C4-2B (cell line): Measurements from ENCODE around the gene CC2D1A.

ENCODE experiments used
- ZFX ChIP-seq: fragments of 450-650 bp; IDR thresholded peaks from 2 replicates; pipeline ENCODE4 v1.6.1; 2017
- TF ChIP-seq, protein P1 (sequence below): fragments of 450-650 bp; conservative IDR thresholded peaks from 2 replicates; pipeline ENCODE4 v1.5.1; 2017; ENCODE audit warnings: mild to moderate bottlenecking

DNA sequence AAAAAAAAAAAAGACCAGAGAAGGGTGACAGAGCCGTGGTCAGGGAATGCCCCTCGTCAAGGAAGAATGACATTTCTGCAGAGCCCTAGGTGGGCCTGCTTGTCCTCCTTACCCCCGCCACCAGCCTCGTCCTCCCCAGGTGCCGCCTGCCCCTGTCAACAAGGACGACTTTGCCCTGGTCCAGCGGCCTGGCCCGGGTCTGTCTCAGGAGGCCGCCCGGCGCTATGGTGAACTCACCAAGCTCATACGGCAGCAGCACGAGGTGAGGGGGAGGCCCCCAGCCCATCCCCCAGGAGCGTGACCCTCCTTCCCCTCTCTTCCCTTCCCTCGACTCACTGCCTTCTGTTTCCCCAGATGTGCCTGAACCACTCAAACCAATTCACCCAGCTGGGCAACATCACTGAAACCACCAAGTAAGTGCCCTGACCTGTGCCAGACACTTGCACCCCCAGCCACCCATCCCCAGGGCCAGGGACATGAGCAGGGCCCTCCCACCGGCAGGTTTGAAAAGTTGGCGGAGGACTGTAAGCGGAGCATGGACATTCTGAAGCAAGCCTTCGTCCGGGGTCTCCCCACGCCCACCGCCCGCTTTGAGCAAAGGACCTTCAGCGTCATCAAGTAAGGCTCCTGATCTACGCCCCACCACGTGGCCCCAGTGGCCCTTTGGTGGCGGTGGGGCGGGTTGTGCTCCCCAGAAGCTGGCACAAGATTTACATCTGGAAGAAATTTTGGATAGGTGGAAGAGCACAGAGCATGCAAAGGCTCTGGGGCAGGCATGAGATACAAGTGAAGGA is 17.4 kb downstream of the CC2D1A start:
- TF ChIP-seq ZFX: no peak
- TF ChIP-seq, protein P1, sequence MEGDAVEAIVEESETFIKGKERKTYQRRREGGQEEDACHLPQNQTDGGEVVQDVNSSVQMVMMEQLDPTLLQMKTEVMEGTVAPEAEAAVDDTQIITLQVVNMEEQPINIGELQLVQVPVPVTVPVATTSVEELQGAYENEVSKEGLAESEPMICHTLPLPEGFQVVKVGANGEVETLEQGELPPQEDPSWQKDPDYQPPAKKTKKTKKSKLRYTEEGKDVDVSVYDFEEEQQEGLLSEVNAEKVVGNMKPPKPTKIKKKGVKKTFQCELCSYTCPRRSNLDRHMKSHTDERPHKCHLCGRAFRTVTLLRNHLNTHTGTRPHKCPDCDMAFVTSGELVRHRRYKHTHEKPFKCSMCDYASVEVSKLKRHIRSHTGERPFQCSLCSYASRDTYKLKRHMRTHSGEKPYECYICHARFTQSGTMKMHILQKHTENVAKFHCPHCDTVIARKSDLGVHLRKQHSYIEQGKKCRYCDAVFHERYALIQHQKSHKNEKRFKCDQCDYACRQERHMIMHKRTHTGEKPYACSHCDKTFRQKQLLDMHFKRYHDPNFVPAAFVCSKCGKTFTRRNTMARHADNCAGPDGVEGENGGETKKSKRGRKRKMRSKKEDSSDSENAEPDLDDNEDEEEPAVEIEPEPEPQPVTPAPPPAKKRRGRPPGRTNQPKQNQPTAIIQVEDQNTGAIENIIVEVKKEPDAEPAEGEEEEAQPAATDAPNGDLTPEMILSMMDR: no peak
